Measurements from ENCODE around the gene ARHGEF40.

DNA sequence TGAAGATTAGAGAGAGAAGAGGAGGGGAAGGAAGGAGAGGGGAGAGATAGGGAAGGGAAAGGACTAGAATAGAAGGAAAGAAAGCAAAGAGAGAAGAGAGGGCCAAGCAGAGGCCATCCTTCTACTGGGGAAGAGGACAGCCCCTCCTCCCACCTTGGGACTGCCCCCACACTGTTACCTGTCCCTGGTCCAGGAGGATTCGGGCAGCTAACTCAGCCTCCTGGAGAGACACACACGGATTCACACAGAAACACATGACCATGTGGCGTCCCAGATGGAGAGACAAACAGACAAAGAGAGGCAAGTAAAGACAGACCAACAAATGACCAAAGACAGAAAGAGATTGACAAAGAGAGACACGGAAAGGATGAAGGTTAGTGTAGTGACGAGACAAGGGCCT is 47.4 kb upstream of the ARHGEF40 start:
- TF ChIP-seq, protein P1, sequence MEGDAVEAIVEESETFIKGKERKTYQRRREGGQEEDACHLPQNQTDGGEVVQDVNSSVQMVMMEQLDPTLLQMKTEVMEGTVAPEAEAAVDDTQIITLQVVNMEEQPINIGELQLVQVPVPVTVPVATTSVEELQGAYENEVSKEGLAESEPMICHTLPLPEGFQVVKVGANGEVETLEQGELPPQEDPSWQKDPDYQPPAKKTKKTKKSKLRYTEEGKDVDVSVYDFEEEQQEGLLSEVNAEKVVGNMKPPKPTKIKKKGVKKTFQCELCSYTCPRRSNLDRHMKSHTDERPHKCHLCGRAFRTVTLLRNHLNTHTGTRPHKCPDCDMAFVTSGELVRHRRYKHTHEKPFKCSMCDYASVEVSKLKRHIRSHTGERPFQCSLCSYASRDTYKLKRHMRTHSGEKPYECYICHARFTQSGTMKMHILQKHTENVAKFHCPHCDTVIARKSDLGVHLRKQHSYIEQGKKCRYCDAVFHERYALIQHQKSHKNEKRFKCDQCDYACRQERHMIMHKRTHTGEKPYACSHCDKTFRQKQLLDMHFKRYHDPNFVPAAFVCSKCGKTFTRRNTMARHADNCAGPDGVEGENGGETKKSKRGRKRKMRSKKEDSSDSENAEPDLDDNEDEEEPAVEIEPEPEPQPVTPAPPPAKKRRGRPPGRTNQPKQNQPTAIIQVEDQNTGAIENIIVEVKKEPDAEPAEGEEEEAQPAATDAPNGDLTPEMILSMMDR (conservative IDR thresholded peaks at IDR 0.05) = no peak
- no peak for TF ChIP-seq ZFX (IDR thresholded peaks at IDR 0.05)
